Natural killer cell (primary cell): ENCODE measurements around the gene EPHX1. TPM values are rescaled to one million over a fixed set of nuclear protein-coding genes. Genes with fewer than 3 reads are reported as not detected.

ENCODE experiments used
- ATAC-seq, 3 donors: fragments of 150-1000 bp in 2 of 3; fragments of 200-7000 bp in 1 of 3; cut with Tn5 transposase; 1 replicate in 1 of 3; 2 replicates in 2 of 3; pipeline ENCODE4 v1.10.0; 2021; ENCODE audit warnings: mild to moderate bottlenecking in 2 of 3, moderate library complexity in 2 of 3
- DNase-seq, 2 donors: peaks; one replicate each; pipeline versions ENCODE4 v3.0.0 to v3.0.0-alpha.2; 2013 to 2021; ENCODE audit warnings: mixed read lengths in 1 of 2
- H3K27ac ChIP-seq: one replicate; pipeline ENCODE4 v1.5.1; 2013; ENCODE audit warnings: mild to moderate bottlenecking, low read length
- H3K27me3 ChIP-seq: one replicate; pipeline ENCODE4 v1.6.1; 2013; ENCODE audit warnings: low read length; ENCODE audit not compliant: control insufficient read depth, insufficient read depth
- H3K36me3 ChIP-seq: one replicate; pipeline ENCODE4 v1.6.1; 2013; ENCODE audit warnings: low read length; ENCODE audit not compliant: control insufficient read depth, insufficient read depth
- H3K4me1 ChIP-seq: one replicate; pipeline ENCODE4 v1.6.1; 2013; ENCODE audit warnings: low read length; ENCODE audit not compliant: control insufficient read depth, insufficient read depth
- H3K4me3 ChIP-seq: one replicate; pipeline ENCODE4 v1.5.1; 2013; ENCODE audit warnings: low read length
- H3K9me3 ChIP-seq: one replicate; pipeline ENCODE4 v1.6.1; 2013; ENCODE audit warnings: low read length; ENCODE audit not compliant: control insufficient read depth, insufficient read depth
- H3K27ac Mint-ChIP-seq, 2 donors: one replicate each; pipeline ENCODE4 v1.8.0; 2022; ENCODE audit warnings: mild to moderate bottlenecking in 2 of 2, mixed read lengths in 2 of 2, moderate library complexity in 1 of 2
- H3K27me3 Mint-ChIP-seq, 2 donors: one replicate each; pipeline ENCODE4 v1.8.0; 2022; ENCODE audit warnings: low read depth in 2 of 2, mixed read lengths in 2 of 2
- H3K36me3 Mint-ChIP-seq: one replicate; pipeline ENCODE4 v1.8.0; 2022; ENCODE audit warnings: mixed read lengths
- H3K4me1 Mint-ChIP-seq, 2 donors: one replicate each; pipeline ENCODE4 v1.8.0; 2022; ENCODE audit warnings: mixed read lengths in 2 of 2
- H3K4me3 Mint-ChIP-seq: one replicate; pipeline ENCODE4 v1.8.0; 2022; ENCODE audit warnings: mild to moderate bottlenecking, moderate library complexity, mixed read lengths
- H3K9me3 Mint-ChIP-seq, 2 donors: one replicate each; pipeline ENCODE4 v1.8.0; 2022; ENCODE audit warnings: mixed read lengths in 2 of 2
- WGBS: methylation state at CpG from one replicate; pipeline ENCODE4 v1.1.7; 2013; ENCODE audit warnings: missing lambda C conversion rate; ENCODE audit not compliant: insufficient coverage; 5-methylcytosine and 5-hydroxymethylcytosine counted together
- intact Hi-C: fragments of 100-400 bp; cut with micrococcal nuclease; formaldehyde crosslinking; loops from one replicate; pipeline ENCODE4 v1.14.2; 2022
- total RNA-seq, 4 donors: library from RNA; stranded (reverse); fragments of 120-200 nt in 1 of 4; gene quantifications; one replicate each; pipeline versions ENCODE4 v1.2.3 to v1.2.4, GENCODE V29; 2013 to 2022
- TF ChIP-seq, protein P1 (sequence below): fragments of 200-600 bp; IDR thresholded peaks from one replicate; pipeline ENCODE4 v1.8.0; 2022; ENCODE audit warnings: antibody characterized with exemption

The EPHX1 gene
- total RNA-seq, 3 donors from 2014 or later (not counting 1 experiment from before 2014, with no cell fraction given): 1.1 to 2.3 (median 1.5) TPM

DNA sequence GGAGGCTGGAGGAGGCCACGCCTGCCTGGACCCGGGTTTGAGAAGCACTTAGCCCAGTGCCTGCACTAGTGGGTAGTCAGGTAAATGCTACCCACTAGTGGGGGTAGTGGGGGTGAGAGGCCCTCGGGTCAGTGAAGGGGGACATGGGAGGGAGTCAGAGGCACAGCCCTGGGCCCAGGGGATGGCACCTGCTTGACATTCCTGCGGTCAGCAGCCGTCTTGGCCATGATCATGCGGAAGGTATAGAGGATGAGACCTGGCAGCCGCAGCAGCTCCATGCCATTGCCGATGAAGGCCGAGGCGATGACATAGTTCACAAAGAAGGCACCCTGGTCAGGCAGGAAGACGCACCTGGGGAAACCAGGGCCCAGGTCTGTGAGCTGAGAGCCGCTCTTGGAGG lies 43.5 kb downstream of the EPHX1 start:
- intact Hi-C loops: loop anchor here (5.0 kb wide), 1 partner anchor 76 kb away; the partner anchor contains the start of gene SRP9
- H3K4me1 ChIP-seq: peaks cover 51% of the 10 kb centered on the region
- Mint-ChIP-seq H3K4me1 (peaks cover 36 to 56% of the 10 kb centered on the region in 2 donors), H3K27me3 (no peaks in the 10 kb centered on the region), H3K9me3 (no peaks in the 10 kb centered on the region), H3K27ac (peak overlapping the region in 1 of 2 donors; percentile 39), H3K4me3 (no peak overlapping the region), H3K36me3 (peaks cover 20% of the 10 kb centered on the region)
- 95% methylated on average over 12 of the region's 12 CpGs for WGBS
- H3K36me3 ChIP-seq: peaks cover 53% of the 10 kb centered on the region
- no peaks in the 10 kb centered on the region for H3K9me3 ChIP-seq
- TF ChIP-seq, protein P1, sequence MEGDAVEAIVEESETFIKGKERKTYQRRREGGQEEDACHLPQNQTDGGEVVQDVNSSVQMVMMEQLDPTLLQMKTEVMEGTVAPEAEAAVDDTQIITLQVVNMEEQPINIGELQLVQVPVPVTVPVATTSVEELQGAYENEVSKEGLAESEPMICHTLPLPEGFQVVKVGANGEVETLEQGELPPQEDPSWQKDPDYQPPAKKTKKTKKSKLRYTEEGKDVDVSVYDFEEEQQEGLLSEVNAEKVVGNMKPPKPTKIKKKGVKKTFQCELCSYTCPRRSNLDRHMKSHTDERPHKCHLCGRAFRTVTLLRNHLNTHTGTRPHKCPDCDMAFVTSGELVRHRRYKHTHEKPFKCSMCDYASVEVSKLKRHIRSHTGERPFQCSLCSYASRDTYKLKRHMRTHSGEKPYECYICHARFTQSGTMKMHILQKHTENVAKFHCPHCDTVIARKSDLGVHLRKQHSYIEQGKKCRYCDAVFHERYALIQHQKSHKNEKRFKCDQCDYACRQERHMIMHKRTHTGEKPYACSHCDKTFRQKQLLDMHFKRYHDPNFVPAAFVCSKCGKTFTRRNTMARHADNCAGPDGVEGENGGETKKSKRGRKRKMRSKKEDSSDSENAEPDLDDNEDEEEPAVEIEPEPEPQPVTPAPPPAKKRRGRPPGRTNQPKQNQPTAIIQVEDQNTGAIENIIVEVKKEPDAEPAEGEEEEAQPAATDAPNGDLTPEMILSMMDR: no peak
- H3K27ac ChIP-seq: no peak overlapping the region
- no peaks in the 10 kb centered on the region for H3K27me3 ChIP-seq
- DNase-seq (no peak), ATAC-seq (no peak)
- H3K4me3 ChIP-seq: no peak overlapping the region

DNA sequence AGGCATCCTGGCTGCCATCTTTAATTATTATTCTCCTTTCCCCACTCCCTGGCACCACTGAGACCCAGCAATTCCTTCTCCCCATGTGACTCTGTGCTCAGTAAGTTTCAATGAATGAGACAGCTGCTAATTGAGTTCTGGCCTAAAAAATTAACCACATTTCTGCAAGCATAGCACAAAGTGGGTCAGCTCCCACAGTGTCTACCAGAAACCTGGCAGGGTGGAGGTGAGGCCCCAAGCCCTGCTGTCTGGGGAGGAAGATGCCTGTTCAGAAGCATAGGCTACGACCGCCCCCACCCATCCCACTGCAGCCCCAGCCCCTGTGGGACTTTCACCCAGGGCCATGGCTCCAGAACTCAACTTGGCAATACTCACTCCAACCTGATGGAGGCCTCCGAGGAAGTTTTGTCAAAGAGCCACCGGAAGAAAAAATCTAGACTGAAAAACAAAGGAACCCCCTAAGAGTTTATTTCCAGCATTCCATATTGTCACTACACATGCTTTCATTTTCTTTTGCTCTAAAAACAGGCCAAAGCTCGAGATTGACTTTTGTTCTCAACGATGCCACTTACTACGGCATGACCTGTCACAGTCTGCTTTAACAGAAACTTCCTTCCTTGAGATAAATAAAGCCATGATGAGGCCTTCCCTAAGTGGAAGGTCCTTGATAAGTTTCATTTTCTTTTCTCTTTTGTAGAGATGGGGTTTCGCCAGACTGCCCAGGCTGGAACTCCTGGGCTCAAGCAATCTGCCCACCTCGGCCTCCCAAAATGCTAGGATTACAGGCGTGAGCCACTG lies 45.8 kb downstream of the EPHX1 start:
- Histone ChIP-seq H3K27ac (no peak overlapping the region), H3K27me3 (no peaks in the 10 kb centered on the region), H3K4me3 (no peak overlapping the region), H3K9me3 (no peaks in the 10 kb centered on the region), H3K36me3 (peaks cover 69% of the 10 kb centered on the region), H3K4me1 (peaks cover 29% of the 10 kb centered on the region)
- TF ChIP-seq, protein P1: no peak
- WGBS: 58% methylated on average over 10 of the region's 10 CpGs
- Mint-ChIP-seq H3K4me1 (peaks cover 19 to 34% of the 10 kb centered on the region in 2 donors), H3K36me3 (peaks cover 29% of the 10 kb centered on the region), H3K9me3 (no peaks in the 10 kb centered on the region), H3K27me3 (no peaks in the 10 kb centered on the region), H3K4me3 (no peak overlapping the region), H3K27ac (peak overlapping the region in 1 of 2 donors; percentile 73)
- intact Hi-C loops: no loop called here
- no peak for ATAC-seq
- DNase-seq: no peak

DNA sequence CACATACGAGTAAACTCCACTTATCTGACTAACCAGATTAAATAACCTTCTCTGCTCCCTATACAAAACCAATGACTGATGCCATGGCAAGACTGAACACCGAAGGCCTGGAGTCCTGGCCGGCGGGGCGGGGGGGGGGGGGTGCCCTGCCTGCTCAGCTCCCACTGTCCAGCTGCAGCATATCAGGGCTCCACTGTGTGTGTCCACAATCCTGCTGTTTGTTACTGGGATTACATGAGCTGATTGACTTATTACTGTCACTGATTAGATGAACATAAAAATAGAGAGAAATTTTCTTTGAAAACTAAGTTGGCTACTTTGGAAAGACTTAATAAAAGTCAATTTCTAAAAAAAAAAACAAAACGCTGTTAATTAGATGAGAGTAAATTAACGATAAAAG lies 47.3 kb downstream of the EPHX1 start:
- peaks cover 11 to 27% of the 10 kb centered on the region in 2 donors for H3K4me1 Mint-ChIP-seq
- H3K27me3 Mint-ChIP-seq: no peaks in the 10 kb centered on the region
- Histone ChIP-seq H3K27ac (no peak overlapping the region), H3K9me3 (no peaks in the 10 kb centered on the region), H3K36me3 (peaks cover 82% of the 10 kb centered on the region), H3K4me3 (no peak overlapping the region), H3K27me3 (no peaks in the 10 kb centered on the region), H3K4me1 (peaks cover 14% of the 10 kb centered on the region)
- DNase-seq: no peak
- no peak overlapping the region for H3K27ac Mint-ChIP-seq
- 100% methylated on average over 4 of the region's 7 CpGs for WGBS
- TF ChIP-seq, protein P1: no peak
- intact Hi-C loops: no loop called here
- ATAC-seq: no peak
- no peaks in the 10 kb centered on the region for H3K9me3 Mint-ChIP-seq
- H3K36me3 Mint-ChIP-seq: peaks cover 30% of the 10 kb centered on the region
- no peak overlapping the region for H3K4me3 Mint-ChIP-seq
